Ishikawa (cell line): Measurements from ENCODE around the gene MAML2.

Experiments
- CEBPB ChIP-seq: IDR thresholded peaks from 2 replicates; pipeline ENCODE4 v1.6.1; 2012
- CREB1 ChIP-seq: IDR thresholded peaks from 2 replicates; pipeline ENCODE4 v1.6.1; 2012; ENCODE audit warnings: low read depth
- EGR1 ChIP-seq: IDR thresholded peaks from 2 replicates; pipeline ENCODE4 v1.6.1; 2012
- EP300 ChIP-seq: IDR thresholded peaks from 2 replicates; pipeline ENCODE4 v1.6.1; 2012; ENCODE audit warnings: borderline replicate concordance
- FOXM1 ChIP-seq: IDR thresholded peaks from 2 replicates; pipeline ENCODE4 v1.6.1; 2012; ENCODE audit warnings: low read depth, borderline replicate concordance
- NFIC ChIP-seq: IDR thresholded peaks from 2 replicates; pipeline ENCODE4 v1.6.1; 2012
- RAD21 ChIP-seq: IDR thresholded peaks from 2 replicates; pipeline ENCODE4 v1.6.1; 2012; ENCODE audit warnings: low read depth
- TAF1 ChIP-seq: IDR thresholded peaks from 2 replicates; pipeline ENCODE4 v1.6.1; 2012; ENCODE audit warnings: low read depth, mild to moderate bottlenecking
- TCF12 ChIP-seq: IDR thresholded peaks from 2 replicates; pipeline ENCODE4 v1.6.1; 2012; ENCODE audit warnings: low read depth
- TEAD4 ChIP-seq: IDR thresholded peaks from 2 replicates; pipeline ENCODE4 v1.6.1; 2012
- YY1 ChIP-seq: IDR thresholded peaks from 2 replicates; pipeline ENCODE4 v1.6.1; 2012; ENCODE audit warnings: low read depth
- ZBTB7A ChIP-seq: IDR thresholded peaks from 2 replicates; pipeline ENCODE4 v1.6.1; 2012; ENCODE audit warnings: low read depth
- TF ChIP-seq, protein P1 (sequence below): IDR thresholded peaks from 2 replicates; pipeline ENCODE4 v1.6.1; 2012
- TF ChIP-seq, protein P2 (sequence below): IDR thresholded peaks from 2 replicates; pipeline ENCODE4 v1.6.1; 2012; ENCODE audit warnings: low read depth, mild to moderate bottlenecking
- TF ChIP-seq, protein P3 (sequence below): IDR thresholded peaks from 2 replicates; pipeline ENCODE4 v1.6.1; 2012

Gene MAML2

DNA sequence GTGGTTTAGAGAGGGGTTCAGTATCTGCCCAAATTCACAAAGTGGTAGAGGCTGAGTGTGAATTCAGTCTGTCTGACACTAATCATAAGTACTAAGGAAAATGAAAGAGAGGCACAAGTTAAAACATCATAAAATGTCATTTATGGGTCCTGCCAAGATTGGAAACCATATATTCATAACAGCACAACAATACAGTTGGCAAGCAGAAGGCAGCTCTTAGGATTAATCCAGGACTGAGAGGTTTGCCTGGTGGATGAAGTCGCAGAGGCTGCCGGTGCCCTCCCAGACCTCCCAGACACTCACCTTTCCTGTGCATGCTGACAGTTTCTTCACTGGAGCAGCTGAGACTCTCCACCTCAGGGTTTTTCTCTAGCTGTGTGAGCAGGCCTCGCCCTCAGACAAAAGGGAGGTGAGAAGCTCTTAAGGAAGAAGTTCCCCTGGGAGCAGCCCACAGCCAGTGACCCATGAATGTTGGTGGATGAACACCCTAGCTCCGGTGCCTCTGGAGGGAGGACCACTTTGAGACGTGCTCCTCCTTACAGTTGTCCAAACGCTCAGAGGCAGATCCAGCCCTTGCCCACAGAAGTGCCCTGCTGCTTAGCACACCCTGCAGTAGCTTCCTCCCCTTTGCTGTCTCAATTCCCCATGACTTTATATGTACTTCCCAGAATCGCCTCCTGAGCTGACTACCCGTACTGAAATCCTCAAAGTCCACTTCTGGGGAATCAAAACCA is 43.7 kb downstream of the MAML2 start:
- TF ChIP-seq TAF1 (no peak), RAD21 (no peak), ZBTB7A (no peak), EP300 (no peak), EGR1 (no peak), TEAD4 (no peak), CEBPB (no peak), YY1 (no peak), TCF12 (no peak), FOXM1 (no peak), NFIC (no peak), CREB1 (no peak)
- TF ChIP-seq, protein P1, sequence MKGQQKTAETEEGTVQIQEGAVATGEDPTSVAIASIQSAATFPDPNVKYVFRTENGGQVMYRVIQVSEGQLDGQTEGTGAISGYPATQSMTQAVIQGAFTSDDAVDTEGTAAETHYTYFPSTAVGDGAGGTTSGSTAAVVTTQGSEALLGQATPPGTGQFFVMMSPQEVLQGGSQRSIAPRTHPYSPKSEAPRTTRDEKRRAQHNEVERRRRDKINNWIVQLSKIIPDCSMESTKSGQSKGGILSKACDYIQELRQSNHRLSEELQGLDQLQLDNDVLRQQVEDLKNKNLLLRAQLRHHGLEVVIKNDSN = no peak
- TF ChIP-seq, protein P2, sequence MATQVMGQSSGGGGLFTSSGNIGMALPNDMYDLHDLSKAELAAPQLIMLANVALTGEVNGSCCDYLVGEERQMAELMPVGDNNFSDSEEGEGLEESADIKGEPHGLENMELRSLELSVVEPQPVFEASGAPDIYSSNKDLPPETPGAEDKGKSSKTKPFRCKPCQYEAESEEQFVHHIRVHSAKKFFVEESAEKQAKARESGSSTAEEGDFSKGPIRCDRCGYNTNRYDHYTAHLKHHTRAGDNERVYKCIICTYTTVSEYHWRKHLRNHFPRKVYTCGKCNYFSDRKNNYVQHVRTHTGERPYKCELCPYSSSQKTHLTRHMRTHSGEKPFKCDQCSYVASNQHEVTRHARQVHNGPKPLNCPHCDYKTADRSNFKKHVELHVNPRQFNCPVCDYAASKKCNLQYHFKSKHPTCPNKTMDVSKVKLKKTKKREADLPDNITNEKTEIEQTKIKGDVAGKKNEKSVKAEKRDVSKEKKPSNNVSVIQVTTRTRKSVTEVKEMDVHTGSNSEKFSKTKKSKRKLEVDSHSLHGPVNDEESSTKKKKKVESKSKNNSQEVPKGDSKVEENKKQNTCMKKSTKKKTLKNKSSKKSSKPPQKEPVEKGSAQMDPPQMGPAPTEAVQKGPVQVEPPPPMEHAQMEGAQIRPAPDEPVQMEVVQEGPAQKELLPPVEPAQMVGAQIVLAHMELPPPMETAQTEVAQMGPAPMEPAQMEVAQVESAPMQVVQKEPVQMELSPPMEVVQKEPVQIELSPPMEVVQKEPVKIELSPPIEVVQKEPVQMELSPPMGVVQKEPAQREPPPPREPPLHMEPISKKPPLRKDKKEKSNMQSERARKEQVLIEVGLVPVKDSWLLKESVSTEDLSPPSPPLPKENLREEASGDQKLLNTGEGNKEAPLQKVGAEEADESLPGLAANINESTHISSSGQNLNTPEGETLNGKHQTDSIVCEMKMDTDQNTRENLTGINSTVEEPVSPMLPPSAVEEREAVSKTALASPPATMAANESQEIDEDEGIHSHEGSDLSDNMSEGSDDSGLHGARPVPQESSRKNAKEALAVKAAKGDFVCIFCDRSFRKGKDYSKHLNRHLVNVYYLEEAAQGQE = no peak
- TF ChIP-seq, protein P3, sequence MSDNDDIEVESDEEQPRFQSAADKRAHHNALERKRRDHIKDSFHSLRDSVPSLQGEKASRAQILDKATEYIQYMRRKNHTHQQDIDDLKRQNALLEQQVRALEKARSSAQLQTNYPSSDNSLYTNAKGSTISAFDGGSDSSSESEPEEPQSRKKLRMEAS = no peak

DNA sequence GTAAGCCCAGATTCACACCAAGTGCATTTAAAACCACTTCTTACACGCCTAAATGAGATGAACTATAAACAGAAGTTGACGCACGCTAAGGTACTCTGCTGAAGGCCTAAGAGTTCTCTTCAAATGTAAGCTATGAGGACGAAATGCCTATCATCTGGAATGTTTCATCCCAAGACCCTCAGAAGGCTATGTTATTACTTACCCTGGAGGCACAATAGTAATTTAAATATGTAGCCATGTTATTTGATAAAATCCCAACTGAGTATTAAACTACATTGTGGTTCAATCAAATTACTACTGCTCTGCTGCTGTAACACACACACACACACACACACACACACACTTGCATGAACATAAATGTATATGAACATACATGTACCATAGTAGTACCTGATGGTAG is 47.6 kb downstream of the MAML2 start:
- TF ChIP-seq CREB1 (no peak), RAD21 (no peak), YY1 (no peak), TCF12 (no peak), TEAD4 (no peak), EGR1 (no peak), FOXM1 (no peak), CEBPB (no peak), EP300 (no peak), ZBTB7A (no peak)
- TF ChIP-seq, protein P2 = no peak
- TF ChIP-seq, protein P1 = no peak
- TF ChIP-seq, protein P3 = no peak

DNA sequence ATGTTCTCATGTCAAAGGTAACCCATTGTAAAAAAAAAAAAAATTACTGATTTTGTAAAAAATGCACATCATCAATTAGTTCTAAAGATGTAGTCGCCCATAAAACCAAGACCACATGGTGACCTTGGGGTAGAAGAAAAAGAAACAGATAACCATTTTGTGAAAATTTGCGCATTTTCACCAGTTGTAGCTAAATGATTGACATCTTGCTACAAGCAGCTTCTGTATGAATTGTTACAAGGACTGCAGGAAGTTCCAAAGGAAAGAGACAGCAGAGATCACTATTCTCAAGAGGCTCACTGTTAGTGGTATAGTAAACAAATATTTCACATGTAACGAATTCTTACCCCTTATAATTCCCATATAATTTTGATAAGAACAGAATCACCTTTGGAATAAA is 48.7 kb downstream of the MAML2 start:
- TF ChIP-seq ZBTB7A = no peak
- TF ChIP-seq YY1 = no peak

DNA sequence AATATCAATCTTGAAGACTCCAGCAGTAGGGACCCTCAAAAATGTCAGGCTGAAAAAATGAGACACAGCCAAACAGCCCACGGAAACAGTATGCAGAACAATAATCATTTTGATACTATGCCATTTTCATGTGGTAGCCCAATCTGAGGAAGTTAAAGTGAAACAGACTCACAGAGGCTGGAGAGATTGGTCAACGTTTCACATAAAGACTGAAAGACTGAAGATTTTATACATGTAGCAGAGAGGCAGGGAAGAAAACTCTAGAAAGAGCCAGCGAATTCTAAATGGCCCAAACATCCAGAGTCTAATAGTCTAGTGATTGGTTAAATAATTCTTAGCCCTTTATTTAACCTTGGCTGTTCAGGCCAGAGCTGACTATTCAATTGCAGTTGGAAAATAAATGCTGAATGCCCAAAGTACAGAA is 49.4 kb downstream of the MAML2 start:
- TF ChIP-seq EGR1 (no peak), YY1 (no peak), ZBTB7A (no peak), TEAD4 (no peak), NFIC (no peak), CREB1 (no peak), FOXM1 (no peak), RAD21 (no peak), CEBPB (no peak)
- TF ChIP-seq, protein P2 = no peak
- TF ChIP-seq, protein P1 = no peak
- TF ChIP-seq, protein P3 = no peak
